WI38 (cell line): ENCODE measurements around the gene CBL.

Experiments
- H3K4me3 ChIP-seq: 2 replicates; pipeline ENCODE4 v1.5.1; 2011; ENCODE audit warnings: low read depth, mild to moderate bottlenecking, control low read depth, low read length
- CTCF ChIP-seq: IDR thresholded peaks from 2 replicates; pipeline ENCODE4 v1.5.1; 2012; ENCODE audit warnings: low read depth, mild to moderate bottlenecking, control low read depth, low read length

CBL gene

GRCh38 chr11:119205080-119205479 lies 1.1 kb upstream of the CBL start:
- peak overlapping the region; percentile 89; the same call in 1 of the 2 replicates for H3K4me3 ChIP-seq
- no peak for TF ChIP-seq CTCF

GRCh38 chr11:119206511-119207414 lies 624 bp downstream of the CBL start:
- TF ChIP-seq CTCF = no peak
- H3K4me3 ChIP-seq = peak overlapping the region; percentile 89

GRCh38 chr11:119207415-119207960 lies 1.3 kb downstream of the CBL start:
- peak overlapping the region; percentile 89 for H3K4me3 ChIP-seq
- no peak for TF ChIP-seq CTCF

- TF ChIP-seq CTCF = no peak
- H3K4me3 ChIP-seq = no peak overlapping the region
These were observed 3.0 kb downstream of the CBL start for GRCh38 chr11:119209186-119209585.

GRCh38 chr11:119210050-119210449 lies 3.9 kb downstream of the CBL start:
- no peak overlapping the region for H3K4me3 ChIP-seq
- no peak for TF ChIP-seq CTCF

- TF ChIP-seq CTCF = no peak
- H3K4me3 ChIP-seq = no peak overlapping the region
These were observed 12.2 kb downstream of the CBL start for GRCh38 chr11:119218141-119218878.
